Retina (tissue), 1 donor: ENCODE measurements around the gene ITGA6.
"Not testable (repeated sequence)": the region's sequence is repeated elsewhere in the genome, so short reads cannot be mapped to it uniquely, and the experiment has no call there.

Experiments used
- DNase-seq: peaks from one replicate; pipeline ENCODE4 v3.0.0-alpha.2; 2016

Gene ITGA6

GRCh38 chr2:172532461-172532860 lies 105.1 kb downstream of the ITGA6 start:
- DNase-seq, result not testable (repeated sequence)

- DNase-seq, result no peak
Measured at GRCh38 chr2:172533687-172534086, 106.3 kb downstream of the ITGA6 start.

DNA sequence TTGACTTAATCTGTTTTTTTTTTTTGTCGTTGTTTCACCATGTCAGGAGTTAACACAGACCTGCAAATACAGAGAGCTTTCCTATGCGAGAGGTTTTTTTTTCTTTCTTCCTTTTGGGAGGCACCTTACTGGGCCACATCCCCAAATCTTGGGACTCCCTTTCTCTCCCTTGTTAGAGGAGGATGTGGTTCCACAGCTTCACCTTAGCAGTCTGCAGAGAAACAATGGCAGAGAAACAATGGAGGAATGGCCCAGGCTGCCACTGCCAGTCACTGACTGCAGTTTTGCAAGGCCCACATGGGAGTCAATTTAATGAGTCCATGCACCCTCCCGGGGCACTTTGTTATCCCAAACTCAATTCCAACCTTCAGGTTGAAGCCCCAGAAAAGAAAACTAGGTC lies 107.7 kb downstream of the ITGA6 start:
- no peak for DNase-seq

DNA sequence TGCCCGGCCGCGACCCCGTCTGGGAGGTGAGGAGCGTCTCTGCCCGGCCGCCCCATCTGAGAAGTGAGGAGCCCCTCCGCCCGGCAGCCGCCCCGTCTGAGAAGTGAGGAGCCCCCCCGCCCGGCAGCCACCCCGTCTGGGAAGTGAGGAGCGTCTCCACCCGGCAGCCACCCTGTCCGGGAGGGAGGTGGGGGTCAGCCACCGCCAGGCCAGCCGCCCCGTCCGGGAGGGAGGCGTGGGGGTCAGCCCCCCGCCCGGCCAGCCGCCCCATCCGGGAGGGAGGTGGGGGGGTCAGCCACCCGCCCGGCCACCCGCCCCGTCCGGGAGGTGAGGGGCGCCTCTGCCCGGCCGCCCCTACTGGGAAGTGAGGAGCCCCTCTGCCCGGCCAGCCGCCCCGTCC lies 110.5 kb downstream of the ITGA6 start:
- not testable (repeated sequence) for DNase-seq

DNA sequence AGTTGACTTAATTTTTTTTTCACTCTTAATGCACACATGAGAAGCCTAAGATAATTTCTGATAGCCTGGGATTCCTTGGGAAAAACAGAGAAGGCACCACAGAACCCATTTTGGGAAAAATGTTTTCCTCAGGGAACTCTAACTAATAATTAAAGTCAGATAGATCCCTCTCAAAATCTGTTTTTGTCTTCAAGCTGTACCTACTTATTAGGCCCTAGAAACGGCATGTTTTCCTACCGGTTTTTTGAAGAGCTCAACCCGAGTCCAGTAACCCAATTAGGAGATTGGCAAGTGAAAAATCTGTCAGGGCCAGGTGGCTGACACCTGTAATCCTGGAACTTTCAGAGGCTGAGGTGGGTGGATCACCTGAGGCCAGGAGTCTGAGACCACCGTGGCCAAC lies 112.4 kb downstream of the ITGA6 start:
- no peak for DNase-seq

GRCh38 chr2:172540421-172540820 lies 113.0 kb downstream of the ITGA6 start:
- DNase-seq, result no peak

- DNase-seq, result no peak
Measured at GRCh38 chr2:172545408-172546075, 118.2 kb downstream of the ITGA6 start.

GRCh38 chr2:172549131-172549530 lies 121.7 kb downstream of the ITGA6 start:
- DNase-seq, result no peak

GRCh38 chr2:172549802-172550201 lies 122.4 kb downstream of the ITGA6 start:
- not testable (repeated sequence) for DNase-seq

DNA sequence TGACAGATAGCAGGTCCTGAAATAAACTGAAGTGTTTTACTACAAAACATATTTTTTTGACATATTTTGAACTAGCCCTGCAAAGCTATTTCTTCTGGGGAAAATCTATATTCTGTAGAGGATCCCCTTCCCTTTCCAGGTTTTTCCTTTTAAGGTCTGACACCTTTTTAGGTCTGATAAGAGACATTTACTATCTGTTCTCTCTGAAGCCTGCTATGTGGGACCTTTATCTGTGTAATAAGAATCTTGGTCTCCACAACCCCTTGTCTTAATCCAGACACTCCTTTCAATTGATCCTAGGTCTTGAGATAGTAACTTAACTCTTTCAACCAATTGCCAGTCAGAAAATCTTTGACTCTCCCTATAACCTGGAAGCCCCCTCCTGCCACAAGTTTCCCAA lies 123.0 kb downstream of the ITGA6 start:
- DNase-seq, result no peak

DNA sequence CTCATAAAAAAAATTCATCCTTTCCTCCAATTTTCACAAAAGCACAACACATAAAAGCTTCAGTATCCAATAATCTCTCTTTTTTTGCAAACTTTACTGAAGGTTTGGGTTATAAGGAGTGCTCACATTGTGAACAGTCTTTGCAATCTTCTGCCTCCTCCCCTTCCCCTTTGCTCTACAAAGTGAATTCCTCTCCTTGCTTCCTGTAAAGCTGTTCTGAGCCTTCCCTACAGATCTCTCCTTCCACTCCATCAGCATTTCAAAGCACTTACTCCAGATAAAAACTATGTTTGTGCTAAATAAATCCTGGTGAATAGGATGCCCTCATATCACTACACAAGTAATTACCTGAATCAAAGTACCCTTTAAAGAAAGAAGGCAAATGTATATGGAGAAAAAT lies 123.9 kb downstream of the ITGA6 start:
- no peak for DNase-seq

GRCh38 chr2:172552547-172553291 lies 125.3 kb downstream of the ITGA6 start:
- DNase-seq, result no peak

- DNase-seq, result no peak
Measured at GRCh38 chr2:172554352-172555271, 127.2 kb downstream of the ITGA6 start.

GRCh38 chr2:172555272-172555521 lies 127.8 kb downstream of the ITGA6 start:
- no peak for DNase-seq
